Hepatocyte (in vitro differentiated cells): ENCODE measurements around the gene CARD9. TPM values are rescaled to one million over a fixed set of nuclear protein-coding genes. Genes with fewer than 3 reads are reported as not detected.

ENCODE experiments used
- DNase-seq: peaks from one replicate; pipeline ENCODE4 v3.0.0-alpha.2; 2016; ENCODE audit warnings: low spot score
- H2AFZ ChIP-seq: fragments of 200-600 bp; sonication (generic); 2 replicates; pipeline ENCODE4 v1.6.0; 2016; ENCODE audit warnings: antibody characterized with exemption, mild to moderate bottlenecking
- H3K27ac ChIP-seq: fragments of 200-600 bp; sonication (generic); 2 replicates; pipeline ENCODE4 v1.5.1; 2016; ENCODE audit warnings: mild to moderate bottlenecking
- H3K27me3 ChIP-seq: fragments of 200-600 bp; sonication (generic); 2 replicates; pipeline ENCODE4 v1.6.1; 2016
- H3K36me3 ChIP-seq: fragments of 200-600 bp; sonication (generic); replicated peaks from 2 replicates; pipeline ENCODE4 v1.5.1; 2016; ENCODE audit warnings: low read depth; ENCODE audit not compliant: insufficient read depth
- H3K4me1 ChIP-seq: fragments of 200-600 bp; sonication (generic); 2 replicates; pipeline ENCODE4 v1.5.1; 2016; ENCODE audit warnings: mild to moderate bottlenecking, moderate library complexity; ENCODE audit not compliant: insufficient read depth
- H3K4me2 ChIP-seq: fragments of 200-600 bp; sonication (generic); 2 replicates; pipeline ENCODE4 v1.6.0; 2016
- H3K4me3 ChIP-seq: fragments of 200-600 bp; sonication (generic); 2 replicates; pipeline ENCODE4 v1.5.1; 2016; ENCODE audit warnings: mild to moderate bottlenecking
- H3K79me2 ChIP-seq: fragments of 200-600 bp; sonication (generic); 2 replicates; pipeline ENCODE4 v1.6.0; 2017; ENCODE audit warnings: mild to moderate bottlenecking
- H3K9me2 ChIP-seq: fragments of 200-600 bp; sonication (generic); replicated peaks from 2 replicates; pipeline ENCODE4 v1.6.0; 2017; ENCODE audit warnings: mild to moderate bottlenecking; ENCODE audit not compliant: insufficient read depth
- H3K9me3 ChIP-seq: fragments of 200-600 bp; sonication (generic); 2 replicates; pipeline ENCODE4 v1.5.1; 2016; ENCODE audit warnings: low read depth, mild to moderate bottlenecking
- H4K20me1 ChIP-seq: fragments of 200-600 bp; sonication (generic); 2 replicates; pipeline ENCODE4 v1.6.0; 2016; ENCODE audit warnings: mild to moderate bottlenecking; ENCODE audit not compliant: insufficient read depth, poor library complexity, severe bottlenecking
- CTCF ChIP-seq: fragments of 200-600 bp; sonication (generic); IDR thresholded peaks from 2 replicates; pipeline ENCODE4 v1.5.1; 2016; ENCODE audit warnings: antibody characterized with exemption, mild to moderate bottlenecking; ENCODE audit not compliant: poor library complexity
- EZH2 ChIP-seq: fragments of 200-600 bp; sonication (generic); IDR thresholded peaks from 2 replicates; pipeline ENCODE4 v1.6.1; 2016; ENCODE audit warnings: antibody characterized with exemption, mild to moderate bottlenecking, borderline replicate concordance
- EZH2phosphoT487 ChIP-seq: fragments of 200-600 bp; sonication (generic); IDR thresholded peaks from one replicate; pipeline ENCODE4 v1.6.1; 2018; ENCODE audit warnings: antibody characterized with exemption, mild to moderate bottlenecking, low read depth, moderate library complexity; ENCODE audit not compliant: unreplicated experiment, severe bottlenecking
- WGBS: methylation state at CpG from one replicate; pipeline ENCODE4 v1.1.6; 2016; ENCODE audit warnings: low lambda C conversion rate; ENCODE audit errors: missing lambda C conversion rate; 5-methylcytosine and 5-hydroxymethylcytosine counted together
- polyA plus RNA-seq: library from polyadenylated mRNA; unstranded; fragments of >200 nt; fragmentation: Nextera tagmentation; extraction: Ambion mirVana; gene quantifications from 2 replicates; pipeline ENCODE4 v1.2.1, GENCODE V29; 2016
- total RNA-seq: library from RNA; depleted of rRNA; stranded (reverse); fragments of >200 nt; gene quantifications from 2 replicates; pipeline ENCODE4 v1.2.3, GENCODE V29; 2014

CARD9 gene
- total and polyA plus RNA-seq, 2 experiments from 2014 or later = 0.80 to 1.5 TPM

- H3K36me3 ChIP-seq = no peaks in the 10 kb centered on the region
- 95% methylated on average over 12 of the region's 12 CpGs for WGBS
These were observed 45.6 kb upstream of the CARD9 start for GRCh38 chr9:136419092-136419420.

GRCh38 chr9:136418182-136419091 lies 45.0 kb upstream of the CARD9 start:
- no peaks in the 10 kb centered on the region for H3K9me3 ChIP-seq
- peaks cover 5% of the 10 kb centered on the region for H3K79me2 ChIP-seq
- WGBS = 98% methylated on average over 48 of the region's 48 CpGs
- H2AFZ ChIP-seq = no peak overlapping the region
- H3K9me2 ChIP-seq = no peaks in the 10 kb centered on the region
- no peak overlapping the region for H3K27ac ChIP-seq
- H3K4me3 ChIP-seq = no peak overlapping the region
- no peaks in the 10 kb centered on the region for H3K4me1 ChIP-seq
- no peak for DNase-seq
- no peaks in the 10 kb centered on the region for H4K20me1 ChIP-seq
- H3K27me3 ChIP-seq = no peaks in the 10 kb centered on the region
- H3K4me2 ChIP-seq = no peak overlapping the region
- TF ChIP-seq EZH2phosphoT487 = no peak
- TF ChIP-seq CTCF = no peak
- TF ChIP-seq EZH2 = no peak
- no peaks in the 10 kb centered on the region for H3K36me3 ChIP-seq

More at GRCh38 chr9:136419092-136419420, 45.6 kb upstream of the CARD9 start:
- H4K20me1 ChIP-seq = no peaks in the 10 kb centered on the region
- no peak overlapping the region for H3K4me3 ChIP-seq
- no peak overlapping the region for H3K27ac ChIP-seq
- no peaks in the 10 kb centered on the region for H3K9me2 ChIP-seq
- no peak for TF ChIP-seq CTCF
- no peak for TF ChIP-seq EZH2phosphoT487
- TF ChIP-seq EZH2 = no peak
- no peaks in the 10 kb centered on the region for H3K9me3 ChIP-seq
- no peaks in the 10 kb centered on the region for H3K4me1 ChIP-seq
- H3K4me2 ChIP-seq = no peak overlapping the region
- no peaks in the 10 kb centered on the region for H3K27me3 ChIP-seq
- DNase-seq = no peak
- H2AFZ ChIP-seq = no peak overlapping the region
- no peaks in the 10 kb centered on the region for H3K79me2 ChIP-seq

GRCh38 chr9:136416914-136417313 lies 43.4 kb upstream of the CARD9 start:
- Histone ChIP-seq H3K27ac (no peak overlapping the region), H3K4me2 (no peak overlapping the region), H4K20me1 (no peaks in the 10 kb centered on the region), H3K4me1 (peaks cover 3% of the 10 kb centered on the region), H3K9me2 (no peaks in the 10 kb centered on the region), H3K9me3 (no peaks in the 10 kb centered on the region), H2AFZ (no peak overlapping the region), H3K27me3 (no peaks in the 10 kb centered on the region), H3K4me3 (no peak overlapping the region), H3K36me3 (no peaks in the 10 kb centered on the region), H3K79me2 (peaks cover 19% of the 10 kb centered on the region)
- no peak for TF ChIP-seq EZH2
- no peak for TF ChIP-seq EZH2phosphoT487
- TF ChIP-seq CTCF = no peak
- DNase-seq = no peak
- WGBS = 96% methylated on average over 19 of the region's 19 CpGs
